Measurements from ENCODE around the gene DMP1. TPM values are rescaled to one million over a fixed set of nuclear protein-coding genes. Genes with fewer than 3 reads are reported as not detected.
A peak's percentile ranks its signal among the peaks of the same experiment; 100 is the strongest.
"Not testable (repeated sequence)": the region's sequence is repeated elsewhere in the genome, so short reads cannot be mapped to it uniquely, and the experiment has no call there.

DMP1 gene
- total RNA-seq, 2 experiments from 2014 or later = not detected

DNA sequence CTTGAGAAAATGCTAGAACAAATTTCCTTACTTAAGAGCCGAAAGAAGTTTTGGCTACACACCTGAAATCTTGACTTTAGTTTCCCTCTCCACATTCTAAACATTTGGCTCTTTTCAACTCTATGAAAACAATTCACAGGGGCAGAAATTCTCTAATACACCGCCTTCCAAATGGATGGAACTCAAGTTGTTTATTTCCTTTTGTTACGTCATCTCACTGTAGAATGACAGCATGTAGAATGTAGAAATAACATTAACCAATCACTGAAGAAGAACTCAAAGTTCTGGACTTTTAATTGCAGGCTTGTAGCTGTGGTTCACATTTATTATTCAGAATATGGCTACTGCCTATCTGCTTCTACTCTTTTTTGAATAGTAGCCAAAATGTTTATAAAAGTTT is 1.9 kb downstream of the DMP1 start:
- ChIA-PET CTCF (no interaction called here), POLR2A (no interaction called here)
- Mint-ChIP-seq H3K27ac (no peak overlapping the region), H3K9me3 (no peaks in the 10 kb centered on the region), H3K36me3 (ENCODE audit: low read depth) (no peaks in the 10 kb centered on the region), H3K4me1 (no peaks in the 10 kb centered on the region), H3K4me3 (no peak overlapping the region), H3K27me3 (peaks cover 5% of the 10 kb centered on the region)
- no peak for DNase-seq

DNA sequence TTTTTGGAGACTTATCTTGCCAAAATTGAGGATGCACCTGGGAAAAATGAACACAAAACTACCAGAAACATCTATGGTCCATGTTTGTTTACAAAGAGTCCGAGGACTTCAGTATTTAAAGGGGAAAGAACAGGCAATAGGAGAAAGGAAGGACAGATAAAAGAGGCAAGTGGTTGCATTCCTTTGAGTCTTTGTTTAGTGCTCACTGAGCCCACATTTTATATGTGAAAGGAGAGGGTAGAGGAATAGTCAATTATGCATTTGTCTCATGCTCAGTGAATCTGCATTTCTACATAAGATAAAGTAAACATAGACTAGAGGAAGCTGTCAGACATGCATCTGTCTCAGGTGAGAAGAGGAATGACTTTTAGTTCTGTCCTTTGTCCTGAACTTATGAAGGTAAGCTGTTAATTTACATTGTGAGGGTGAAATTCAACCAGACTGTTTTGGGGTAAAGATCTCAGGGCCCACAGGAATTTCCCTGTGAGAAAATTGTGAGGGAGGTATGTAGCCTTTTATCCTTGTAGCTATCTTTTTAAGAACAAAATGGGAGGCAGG is 4.5 kb downstream of the DMP1 start:
- Mint-ChIP-seq H3K4me3 (no peak overlapping the region), H3K4me1 (no peaks in the 10 kb centered on the region), H3K9me3 (no peaks in the 10 kb centered on the region), H3K27ac (no peak overlapping the region), H3K36me3 (ENCODE audit: low read depth) (no peaks in the 10 kb centered on the region), H3K27me3 (peaks cover 3% of the 10 kb centered on the region)
- DNase-seq = no peak
- ChIA-PET POLR2A (no interaction called here), CTCF (no interaction called here)

DNA sequence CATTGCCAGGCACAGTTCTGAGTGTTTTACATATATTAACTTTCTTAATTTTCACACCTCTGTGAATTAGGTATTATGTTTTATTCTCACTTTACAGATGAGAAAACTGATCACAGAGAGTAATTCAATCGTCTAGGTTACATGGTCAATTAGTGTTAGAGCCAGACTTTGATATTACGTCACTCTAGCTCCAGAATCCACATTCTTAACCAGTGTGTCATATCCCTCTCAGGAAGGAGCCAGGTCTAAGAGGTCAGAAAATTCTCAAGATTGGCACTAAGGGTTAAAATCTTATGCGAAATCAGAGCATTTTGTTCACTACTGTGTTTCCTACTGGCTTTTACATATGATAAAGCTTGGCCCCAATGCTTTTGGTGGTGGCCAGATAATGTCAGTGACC is 7.4 kb downstream of the DMP1 start:
- H3K4me3 Mint-ChIP-seq = no peak overlapping the region
- ChIA-PET CTCF (no interaction called here), POLR2A (no interaction called here)

DNA sequence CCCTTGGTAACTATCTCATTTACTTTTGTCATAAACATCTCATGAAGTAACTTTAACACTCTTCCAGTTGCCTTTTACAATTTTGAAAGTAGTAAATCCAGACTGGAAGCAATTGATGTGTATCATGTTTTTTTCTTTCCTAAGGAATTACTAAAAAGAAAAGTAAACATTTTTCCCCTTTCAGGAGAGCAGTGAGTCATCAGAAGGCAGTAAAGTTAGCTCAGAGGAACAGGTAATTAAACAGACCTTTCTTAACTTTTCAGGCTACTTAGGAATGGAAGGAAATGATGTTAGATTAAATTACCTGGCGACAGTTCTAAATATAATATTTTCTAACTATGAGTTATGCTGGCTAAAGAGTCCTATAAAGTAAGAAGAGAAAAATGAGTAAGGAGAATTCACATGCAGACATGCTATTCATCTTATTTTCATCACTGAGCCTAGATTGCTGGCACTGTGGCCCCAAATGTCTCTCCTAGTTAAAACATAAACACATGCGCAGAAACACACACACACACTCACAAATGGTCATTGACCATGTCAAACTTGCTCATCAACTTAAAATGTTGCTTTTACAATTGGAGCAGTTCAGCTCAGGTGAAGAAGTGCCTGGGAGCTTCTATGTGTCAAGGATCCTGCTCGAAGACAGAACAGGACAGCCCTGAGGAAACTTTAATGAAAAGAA is 9.3 kb downstream of the DMP1 start:
- Mint-ChIP-seq H3K27ac (no peak overlapping the region), H3K36me3 (ENCODE audit: low read depth) (no peaks in the 10 kb centered on the region), H3K27me3 (no peaks in the 10 kb centered on the region), H3K4me1 (no peaks in the 10 kb centered on the region), H3K4me3 (no peak overlapping the region), H3K9me3 (no peaks in the 10 kb centered on the region)
- POLR2A ChIA-PET = no interaction called here
- CTCF ChIA-PET = interaction anchor here (0.6 kb wide), 1 partner anchor 390 kb away, joined by 3 read pairs; no protein-coding TSS in a partner anchor
- no peak for DNase-seq

More for the DNA sequence above, 7.4 kb downstream of the DMP1 start:
- H3K9me3 Mint-ChIP-seq = no peaks in the 10 kb centered on the region
- H3K27ac Mint-ChIP-seq = no peak overlapping the region
- H3K27me3 Mint-ChIP-seq = no peaks in the 10 kb centered on the region
- DNase-seq = no peak
- H3K4me1 Mint-ChIP-seq = no peaks in the 10 kb centered on the region
- no peaks in the 10 kb centered on the region for H3K36me3 Mint-ChIP-seq (ENCODE audit: low read depth)

DNA sequence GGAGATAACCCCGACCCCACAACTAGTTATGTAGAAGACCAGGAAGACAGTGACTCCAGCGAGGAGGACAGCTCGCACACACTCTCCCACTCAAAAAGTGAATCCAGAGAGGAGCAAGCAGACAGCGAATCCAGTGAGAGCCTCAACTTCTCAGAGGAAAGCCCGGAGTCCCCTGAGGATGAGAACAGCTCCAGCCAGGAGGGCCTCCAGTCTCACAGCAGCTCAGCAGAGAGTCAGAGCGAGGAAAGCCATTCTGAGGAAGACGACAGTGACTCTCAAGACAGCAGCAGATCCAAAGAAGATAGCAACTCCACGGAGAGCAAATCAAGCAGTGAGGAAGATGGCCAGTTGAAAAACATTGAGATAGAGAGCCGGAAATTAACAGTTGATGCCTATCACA is 12.8 kb downstream of the DMP1 start:
- Mint-ChIP-seq H3K27me3 (peaks cover 2% of the 10 kb centered on the region), H3K4me1 (no peaks in the 10 kb centered on the region), H3K9me3 (no peaks in the 10 kb centered on the region), H3K4me3 (no peak overlapping the region), H3K36me3 (ENCODE audit: low read depth) (no peaks in the 10 kb centered on the region), H3K27ac (no peak overlapping the region)
- DNase-seq = no peak
- ChIA-PET POLR2A (no interaction called here), CTCF (no interaction called here)

DNA sequence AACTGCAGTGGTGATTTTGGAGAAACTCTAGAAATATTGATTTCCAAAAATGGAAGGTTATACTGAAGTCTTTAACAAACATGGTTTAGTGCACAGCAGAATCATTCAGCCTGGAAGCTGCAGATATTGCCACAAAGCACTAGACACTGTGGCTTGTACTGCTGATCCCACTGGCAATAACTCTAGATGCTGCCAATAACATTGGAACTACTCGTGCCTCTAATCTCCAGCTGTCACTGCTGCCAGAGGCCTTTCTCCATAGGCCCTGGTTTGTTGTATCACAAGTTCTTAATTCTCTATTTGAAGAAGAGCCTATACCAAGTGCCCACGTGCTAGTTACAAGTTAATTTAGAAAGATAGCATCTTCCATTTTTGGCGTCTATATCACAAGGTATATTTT is 19.3 kb downstream of the DMP1 start:
- Mint-ChIP-seq H3K27me3 (peaks cover 12% of the 10 kb centered on the region), H3K4me3 (no peak overlapping the region), H3K4me1 (no peaks in the 10 kb centered on the region), H3K9me3 (peaks cover 9% of the 10 kb centered on the region), H3K27ac (no peak overlapping the region), H3K36me3 (ENCODE audit: low read depth) (no peaks in the 10 kb centered on the region)
- no peak for DNase-seq
- ChIA-PET POLR2A (no interaction called here), CTCF (no interaction called here)

DNA sequence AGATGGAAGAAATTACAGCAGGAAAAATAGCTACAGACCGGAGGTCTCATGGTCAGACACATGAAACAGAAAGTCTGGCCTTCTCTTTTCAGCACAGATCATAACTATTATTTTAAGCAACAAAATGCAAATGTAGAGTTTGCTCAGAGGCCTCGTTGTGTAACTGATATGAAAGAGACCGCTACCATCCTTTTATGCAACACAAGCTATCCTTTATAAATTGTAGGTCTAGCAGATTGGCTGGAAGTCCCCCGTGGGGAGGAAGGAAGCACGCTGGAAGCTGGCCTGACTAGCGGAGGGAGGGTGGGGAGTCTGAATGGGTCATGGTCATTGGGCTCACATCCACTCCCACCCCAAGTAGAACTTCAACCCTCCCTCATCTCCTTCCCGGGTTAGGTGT is 27.7 kb downstream of the DMP1 start:
- Mint-ChIP-seq H3K4me1 (no peaks in the 10 kb centered on the region), H3K4me3 (no peak overlapping the region), H3K27me3 (peaks cover 2% of the 10 kb centered on the region), H3K36me3 (ENCODE audit: low read depth) (no peaks in the 10 kb centered on the region), H3K27ac (no peak overlapping the region), H3K9me3 (peaks cover 3% of the 10 kb centered on the region)
- DNase-seq = no peak
- POLR2A ChIA-PET = no interaction called here
- CTCF ChIA-PET = no interaction called here

DNA sequence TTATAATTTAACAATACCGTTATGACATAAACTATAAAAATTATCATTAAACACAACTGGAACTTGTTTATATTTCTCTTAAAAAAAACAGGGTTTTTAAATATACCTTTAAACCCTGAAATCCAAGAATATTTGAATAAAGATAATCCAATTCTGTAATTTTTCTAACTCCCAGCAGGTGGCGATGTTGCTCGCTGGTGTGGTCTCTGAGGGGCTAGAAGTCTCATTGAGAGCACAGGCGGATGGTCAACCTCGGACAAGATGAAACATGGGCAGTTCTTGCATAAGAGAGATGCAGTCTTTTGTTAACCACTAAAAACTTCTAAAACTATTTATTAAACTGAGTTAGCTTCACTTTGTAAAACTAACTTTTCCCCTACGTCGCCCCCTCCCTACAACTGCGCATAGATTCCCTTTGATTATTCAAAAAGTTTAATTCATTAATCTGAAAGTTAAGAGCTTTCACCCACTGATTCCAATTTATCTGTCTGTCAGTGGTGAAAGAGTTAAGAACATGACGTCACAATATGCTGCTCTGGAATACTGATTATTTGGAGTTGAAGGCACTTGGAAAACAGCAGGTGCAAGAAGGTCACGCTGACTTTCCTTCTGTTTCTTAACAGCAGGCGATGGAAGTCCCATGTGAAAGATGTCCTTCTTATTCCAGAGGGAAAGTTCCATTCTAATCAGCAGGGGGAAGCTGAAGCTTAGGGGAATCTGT is 29.5 kb downstream of the DMP1 start:
- DNase-seq = peak; percentile 23
- no peaks in the 10 kb centered on the region for H3K36me3 Mint-ChIP-seq (ENCODE audit: low read depth)
- POLR2A ChIA-PET = no interaction called here
- no peaks in the 10 kb centered on the region for H3K9me3 Mint-ChIP-seq
- no peaks in the 10 kb centered on the region for H3K4me1 Mint-ChIP-seq
- no peak overlapping the region for H3K4me3 Mint-ChIP-seq
- CTCF ChIA-PET = interaction anchor here (1.1 kb wide), 1 partner anchor 118 kb away, joined by 3 read pairs; no protein-coding TSS in a partner anchor
- H3K27me3 Mint-ChIP-seq = peaks cover 2% of the 10 kb centered on the region
- H3K27ac Mint-ChIP-seq = no peak overlapping the region

DNA sequence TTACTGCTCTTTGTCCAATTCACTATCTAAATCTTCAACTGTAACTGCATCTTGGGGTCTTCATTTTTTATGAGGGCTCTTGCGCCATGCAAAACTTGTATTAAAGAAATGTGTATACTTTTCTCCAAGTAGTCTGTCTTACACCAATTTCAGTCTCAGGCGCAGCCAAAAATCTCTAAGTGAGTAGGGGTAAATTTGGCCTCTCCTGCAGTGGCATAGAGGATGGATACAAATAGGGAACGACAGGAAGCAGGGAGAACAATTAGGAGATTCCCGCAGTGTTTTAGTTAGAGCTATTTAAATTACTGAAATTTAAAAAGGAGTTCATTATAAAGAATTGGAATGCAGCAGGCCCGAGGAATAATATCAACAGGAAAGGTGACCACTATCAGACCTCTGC is 30.2 kb downstream of the DMP1 start:
- Mint-ChIP-seq H3K9me3 (no peaks in the 10 kb centered on the region), H3K36me3 (ENCODE audit: low read depth) (no peaks in the 10 kb centered on the region)
- CTCF ChIA-PET = interaction anchor here (1.1 kb wide), 1 partner anchor 119 kb away, joined by 3 read pairs; no protein-coding TSS in a partner anchor

DNA sequence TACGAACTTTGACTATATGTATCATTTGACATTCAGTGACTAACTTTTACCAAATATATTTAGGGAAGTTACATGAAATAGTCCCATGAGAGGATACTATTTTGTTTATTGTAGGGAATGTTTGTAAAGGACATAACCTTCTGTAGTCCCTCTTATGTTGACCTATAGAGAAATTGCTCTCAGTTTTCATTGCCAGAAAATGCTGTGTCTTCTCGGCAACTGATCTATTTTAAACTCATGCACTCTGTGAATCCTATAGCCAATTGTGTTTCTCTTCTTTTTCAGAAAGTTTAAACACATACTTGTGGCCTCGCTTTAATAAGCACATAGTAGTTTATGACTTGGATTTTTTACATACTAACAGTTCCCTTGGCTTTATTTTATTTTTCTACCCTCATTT is 38.2 kb downstream of the DMP1 start:
- POLR2A ChIA-PET = no interaction called here
- CTCF ChIA-PET = no interaction called here
- no peak overlapping the region for H3K27ac Mint-ChIP-seq
- peaks cover 12% of the 10 kb centered on the region for H3K9me3 Mint-ChIP-seq
- DNase-seq = no peak
- no peaks in the 10 kb centered on the region for H3K36me3 Mint-ChIP-seq (ENCODE audit: low read depth)
- no peaks in the 10 kb centered on the region for H3K4me1 Mint-ChIP-seq
- H3K27me3 Mint-ChIP-seq = no peaks in the 10 kb centered on the region
- no peak overlapping the region for H3K4me3 Mint-ChIP-seq

More for the DNA sequence above, 30.2 kb downstream of the DMP1 start:
- H3K4me1 Mint-ChIP-seq = no peaks in the 10 kb centered on the region
- POLR2A ChIA-PET = no interaction called here
- DNase-seq = no peak
- no peaks in the 10 kb centered on the region for H3K27me3 Mint-ChIP-seq
- no peak overlapping the region for H3K27ac Mint-ChIP-seq
- no peak overlapping the region for H3K4me3 Mint-ChIP-seq

DNA sequence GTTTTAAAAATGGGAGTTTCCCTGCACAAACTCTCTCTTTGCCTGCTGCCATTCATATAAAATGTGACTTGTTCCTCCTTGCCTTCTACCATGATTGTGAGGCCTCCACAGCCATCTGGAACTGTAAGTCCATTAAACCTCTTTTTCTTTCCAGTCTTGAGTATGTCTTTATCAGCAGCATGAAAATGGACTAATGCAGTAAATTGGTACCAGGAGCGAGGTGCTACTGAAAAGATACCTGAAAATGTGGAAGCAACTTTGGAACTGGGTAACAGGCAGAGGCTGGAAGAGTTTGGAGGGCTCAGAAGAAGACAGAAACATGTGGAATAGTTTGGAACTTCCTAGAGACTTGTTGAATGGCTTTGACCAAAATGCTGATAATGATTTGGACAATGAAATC is 40.9 kb downstream of the DMP1 start:
- POLR2A ChIA-PET = not testable (repeated sequence)

DNA sequence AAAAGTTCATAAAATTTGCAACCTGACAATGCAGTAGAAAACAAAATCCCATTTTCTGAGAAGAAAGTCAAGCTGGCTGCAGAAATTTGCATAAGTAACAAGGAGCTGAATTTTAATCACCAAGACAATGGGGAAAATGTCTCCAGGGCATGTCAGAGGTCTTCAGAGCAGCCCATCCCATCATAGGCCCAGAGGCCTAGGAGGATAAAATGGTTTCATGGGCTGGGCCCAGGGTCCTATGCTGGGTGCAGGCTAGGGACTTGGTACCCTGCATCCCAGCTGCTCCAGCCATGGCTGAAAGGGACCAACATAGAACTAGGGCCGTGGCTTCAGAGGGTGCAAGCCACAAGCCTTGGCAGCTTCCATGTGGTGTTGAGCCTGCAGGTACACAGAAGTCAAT is 42.0 kb downstream of the DMP1 start:
- H3K27ac Mint-ChIP-seq; H3K36me3 Mint-ChIP-seq (ENCODE audit: low read depth); POLR2A ChIA-PET; H3K27me3 Mint-ChIP-seq; H3K4me3 Mint-ChIP-seq; CTCF ChIA-PET; H3K4me1 Mint-ChIP-seq; DNase-seq: not testable (repeated sequence)
- H3K9me3 Mint-ChIP-seq = peaks cover 13% of the 10 kb centered on the region

More for the DNA sequence above, 40.9 kb downstream of the DMP1 start:
- DNase-seq; H3K36me3 Mint-ChIP-seq (ENCODE audit: low read depth); H3K4me1 Mint-ChIP-seq; H3K27ac Mint-ChIP-seq; CTCF ChIA-PET; H3K4me3 Mint-ChIP-seq; H3K27me3 Mint-ChIP-seq: not testable (repeated sequence)
- peaks cover 13% of the 10 kb centered on the region for H3K9me3 Mint-ChIP-seq

DNA sequence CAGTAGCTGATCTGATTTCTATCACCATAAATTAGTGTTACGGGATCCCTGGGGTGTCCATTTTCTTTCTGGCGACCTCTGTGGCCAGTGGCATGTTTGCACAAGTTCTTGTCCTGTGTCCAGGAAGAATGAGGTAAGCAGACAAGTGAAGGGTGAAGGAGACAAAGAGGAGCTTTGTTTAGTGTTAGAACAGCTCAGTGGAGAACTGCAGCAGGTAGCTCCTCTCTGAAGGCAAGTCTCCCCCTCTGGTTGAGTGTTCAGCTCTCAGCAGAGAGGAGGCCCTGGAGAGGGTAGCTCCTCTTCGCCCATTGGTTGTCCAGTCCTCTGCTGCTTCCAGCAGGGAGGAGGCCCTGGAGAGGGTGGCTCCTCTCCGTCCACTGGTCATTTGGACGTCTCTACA is 47.2 kb downstream of the DMP1 start:
- Mint-ChIP-seq H3K27ac (no peak overlapping the region), H3K4me1 (no peaks in the 10 kb centered on the region), H3K27me3 (no peaks in the 10 kb centered on the region), H3K9me3 (peaks cover 7% of the 10 kb centered on the region), H3K36me3 (ENCODE audit: low read depth) (no peaks in the 10 kb centered on the region), H3K4me3 (no peak overlapping the region)
- no peak for DNase-seq
- POLR2A ChIA-PET = no interaction called here
- CTCF ChIA-PET = no interaction called here

DNA sequence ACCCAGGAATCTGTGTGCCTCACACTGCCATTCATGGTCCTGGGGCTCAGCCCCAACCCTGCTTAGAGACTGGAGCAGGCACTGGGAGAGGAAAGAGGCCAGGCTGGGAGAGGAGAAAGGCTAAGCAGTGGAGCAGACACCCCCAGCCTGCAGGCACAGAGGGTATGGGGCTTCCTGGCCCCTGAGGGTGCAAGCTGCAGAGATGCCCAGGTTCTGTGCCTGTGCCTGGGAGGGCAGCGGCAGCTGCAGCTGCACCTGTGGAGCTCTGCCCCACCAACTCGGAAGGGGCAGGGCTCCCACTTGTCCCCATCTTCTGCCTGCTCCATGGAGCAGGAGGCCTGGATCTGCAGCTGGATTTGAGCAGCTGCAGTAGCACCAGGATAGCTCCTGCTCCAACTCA is 47.9 kb downstream of the DMP1 start:
- peaks cover 6% of the 10 kb centered on the region for H3K9me3 Mint-ChIP-seq

More for the DNA sequence above, 47.9 kb downstream of the DMP1 start:
- no peaks in the 10 kb centered on the region for H3K4me1 Mint-ChIP-seq
- DNase-seq = no peak
- POLR2A ChIA-PET = no interaction called here
- no peak overlapping the region for H3K4me3 Mint-ChIP-seq
- no peaks in the 10 kb centered on the region for H3K36me3 Mint-ChIP-seq (ENCODE audit: low read depth)
- H3K27me3 Mint-ChIP-seq = no peaks in the 10 kb centered on the region
- CTCF ChIA-PET = no interaction called here
- H3K27ac Mint-ChIP-seq = no peak overlapping the region

All from activated CD4-positive, alpha-beta T cell treated with anti-CD3 and anti-CD28 coated beads, Interleukin-2, amount 10 ng/mL, durations not matched to agents 7 days and 5 days (primary cell).